Mammary epithelial cell (primary cell): ENCODE data around the gene MTURN.

Experiments used
- CTCF ChIP-seq, 2 donors: IDR thresholded peaks in 1 of 2; conservative IDR thresholded peaks in 1 of 2; 2 replicates each; pipeline ENCODE4 v1.5.1; 2011 to 2012; ENCODE audit warnings: inconsistent platforms in 2 of 2, low read length in 2 of 2, mild to moderate bottlenecking in 2 of 2, control low read depth in 1 of 2, low read depth in 1 of 2; ENCODE audit not compliant: insufficient read depth in 1 of 2; ENCODE audit errors: extremely low read depth in 1 of 2
- EZH2 ChIP-seq: IDR thresholded peaks from 2 replicates; pipeline ENCODE4 v1.6.1; 2012; ENCODE audit warnings: low read length, inconsistent platforms, borderline replicate concordance

GRCh38 chr7:30088362-30088761, 46.4 kb upstream of the MTURN start:
- no peak for TF ChIP-seq CTCF (conservative IDR thresholded peaks at IDR 0.05 in 1 of 2, IDR thresholded peaks at IDR 0.05 in 1 of 2; ENCODE audit: extremely low read depth in 1 of 2, insufficient read depth in 1 of 2, low read depth in 1 of 2, low read length in 2 of 2)
- no peak for TF ChIP-seq EZH2
